Trophoblast cell (in vitro differentiated cells and primary cell): ENCODE results near the gene UNC119.
"Not testable (repeated sequence)": the region's sequence is repeated elsewhere in the genome, so short reads cannot be mapped to it uniquely, and the experiment has no call there.

Experiments
- DNase-seq, 2 donors: peaks; one replicate each; pipeline ENCODE4 v3.0.0-alpha.2; 2016
- H2AFZ ChIP-seq: 2 replicates; pipeline ENCODE4 v1.6.1; 2013; ENCODE audit warnings: low read length, moderate library complexity, mild to moderate bottlenecking; ENCODE audit not compliant: insufficient read depth, poor library complexity
- H2AK5ac ChIP-seq: 2 replicates; pipeline ENCODE4 v1.6.1; 2013; ENCODE audit warnings: mild to moderate bottlenecking, low read length
- H2BK120ac ChIP-seq: 2 replicates; pipeline ENCODE4 v1.6.1; 2013; ENCODE audit warnings: low read length, mild to moderate bottlenecking, moderate library complexity; ENCODE audit not compliant: insufficient read depth, poor library complexity
- H2BK12ac ChIP-seq: 2 replicates; pipeline ENCODE4 v1.6.1; 2013; ENCODE audit warnings: mild to moderate bottlenecking, low read length, moderate library complexity
- H2BK5ac ChIP-seq: 2 replicates; pipeline ENCODE4 v1.6.1; 2013; ENCODE audit warnings: low read length, low read depth, moderate library complexity, mild to moderate bottlenecking; ENCODE audit not compliant: poor library complexity
- H3K14ac ChIP-seq: 2 replicates; pipeline ENCODE4 v1.6.1; 2013; ENCODE audit warnings: mild to moderate bottlenecking, low read length
- H3K18ac ChIP-seq: 2 replicates; pipeline ENCODE4 v1.6.1; 2013; ENCODE audit warnings: mild to moderate bottlenecking, low read length
- H3K23ac ChIP-seq: 2 replicates; pipeline ENCODE4 v1.6.1; 2013; ENCODE audit warnings: low read length
- H3K27ac ChIP-seq: 2 replicates; pipeline ENCODE4 v1.5.1; 2013; ENCODE audit warnings: low read depth, mild to moderate bottlenecking, inconsistent platforms, low read length, moderate library complexity
- H3K27me3 ChIP-seq: 2 replicates; pipeline ENCODE4 v1.6.1; 2013; ENCODE audit warnings: inconsistent platforms, mild to moderate bottlenecking, low read length, moderate library complexity; ENCODE audit not compliant: insufficient read depth
- H3K36me3 ChIP-seq, 2 experiments: 1 replicate in 1 of 2; 2 replicates in 1 of 2; pipeline ENCODE4 v1.6.1; 2013; ENCODE audit warnings: low read length in 2 of 2, mild to moderate bottlenecking in 2 of 2, moderate library complexity in 1 of 2; ENCODE audit not compliant: insufficient read depth in 2 of 2, control insufficient read depth in 1 of 2
- H3K4ac ChIP-seq: 2 replicates; pipeline ENCODE4 v1.6.1; 2013; ENCODE audit warnings: low read depth, mild to moderate bottlenecking, low read length, moderate library complexity
- H3K4me1 ChIP-seq, 2 experiments: 1 replicate in 1 of 2; 2 replicates in 1 of 2; pipeline ENCODE4 v1.6.1; 2013; ENCODE audit warnings: low read length in 2 of 2, mild to moderate bottlenecking in 2 of 2, moderate library complexity in 1 of 2; ENCODE audit not compliant: insufficient read depth in 2 of 2, control insufficient read depth in 1 of 2
- H3K4me2 ChIP-seq: 2 replicates; pipeline ENCODE4 v1.6.1; 2013; ENCODE audit warnings: inconsistent platforms, mild to moderate bottlenecking, low read length, moderate library complexity
- H3K4me3 ChIP-seq: 2 replicates; pipeline ENCODE4 v1.5.1; 2013; ENCODE audit warnings: mild to moderate bottlenecking, low read depth, low read length, inconsistent platforms
- H3K79me1 ChIP-seq: one replicate; pipeline ENCODE4 v1.6.1; 2013; ENCODE audit warnings: low read length
- H3K79me2 ChIP-seq: 2 replicates; pipeline ENCODE4 v1.6.1; 2013; ENCODE audit warnings: low read length, mild to moderate bottlenecking; ENCODE audit not compliant: control insufficient read depth, insufficient read depth, poor library complexity
- H3K9ac ChIP-seq: 2 replicates; pipeline ENCODE4 v1.6.1; 2013; ENCODE audit warnings: mild to moderate bottlenecking, low read length
- H3K9me3 ChIP-seq: 2 replicates; pipeline ENCODE4 v1.6.1; 2013; ENCODE audit warnings: low read depth, mild to moderate bottlenecking, control low read depth, inconsistent platforms, low read length; ENCODE audit not compliant: insufficient read depth
- H4K12ac ChIP-seq: 2 replicates; pipeline ENCODE4 v1.6.1; 2013; ENCODE audit warnings: low read depth, mild to moderate bottlenecking, low read length, moderate library complexity
- H4K8ac ChIP-seq: 2 replicates; pipeline ENCODE4 v1.6.1; 2013; ENCODE audit warnings: low read depth, mild to moderate bottlenecking, low read length, moderate library complexity
- H4K91ac ChIP-seq: one replicate; pipeline ENCODE4 v1.6.1; 2013; ENCODE audit warnings: low read depth, mild to moderate bottlenecking, low read length, moderate library complexity
- WGBS: extraction: QIAGEN DNeasy Blood & Tissue Kit; methylation state at CpG from one replicate; pipeline ENCODE4 v1.1.7; 2013; ENCODE audit warnings: missing lambda C conversion rate; ENCODE audit not compliant: insufficient read length, insufficient coverage; ENCODE audit errors: extremely low coverage; 5-methylcytosine and 5-hydroxymethylcytosine counted together

Gene UNC119

DNA sequence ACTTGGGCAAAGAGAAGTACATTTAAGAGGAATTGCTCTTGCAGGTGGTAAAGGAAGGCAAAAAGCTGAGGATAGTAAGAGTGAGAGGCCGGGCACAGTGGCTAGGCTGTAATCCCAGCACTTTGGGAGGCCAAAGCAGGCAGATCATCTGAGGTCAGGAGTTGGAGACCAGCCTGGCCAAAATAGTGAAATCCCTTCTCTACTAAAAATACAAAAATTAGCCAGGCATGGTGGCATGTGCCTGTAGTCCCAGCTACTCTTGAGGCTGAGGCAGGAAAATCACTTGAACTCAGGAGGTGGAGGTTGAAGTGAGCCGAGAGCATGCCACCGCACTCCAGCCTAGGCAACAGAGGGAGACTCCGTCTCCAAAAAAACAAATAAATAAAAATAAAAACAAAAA lies 30.1 kb downstream of the UNC119 start:
- not testable (repeated sequence) for H2AK5ac ChIP-seq, H2AFZ ChIP-seq, DNase-seq, H3K27ac ChIP-seq, H3K36me3 ChIP-seq, H3K23ac ChIP-seq, H4K12ac ChIP-seq, H3K9ac ChIP-seq, H4K91ac ChIP-seq, H2BK120ac ChIP-seq, H3K4me2 ChIP-seq, H3K14ac ChIP-seq, H2BK12ac ChIP-seq, H3K79me1 ChIP-seq, H2BK5ac ChIP-seq, H3K27me3 ChIP-seq, H3K18ac ChIP-seq, H3K4ac ChIP-seq, H3K4me3 ChIP-seq, H3K9me3 ChIP-seq, H3K79me2 ChIP-seq, H4K8ac ChIP-seq
- peaks cover 9 to 11% of the 10 kb centered on the region in 2 experiments for H3K4me1 ChIP-seq
- WGBS: no CpG with 5 or more reads among the region's 4 CpGs

DNA sequence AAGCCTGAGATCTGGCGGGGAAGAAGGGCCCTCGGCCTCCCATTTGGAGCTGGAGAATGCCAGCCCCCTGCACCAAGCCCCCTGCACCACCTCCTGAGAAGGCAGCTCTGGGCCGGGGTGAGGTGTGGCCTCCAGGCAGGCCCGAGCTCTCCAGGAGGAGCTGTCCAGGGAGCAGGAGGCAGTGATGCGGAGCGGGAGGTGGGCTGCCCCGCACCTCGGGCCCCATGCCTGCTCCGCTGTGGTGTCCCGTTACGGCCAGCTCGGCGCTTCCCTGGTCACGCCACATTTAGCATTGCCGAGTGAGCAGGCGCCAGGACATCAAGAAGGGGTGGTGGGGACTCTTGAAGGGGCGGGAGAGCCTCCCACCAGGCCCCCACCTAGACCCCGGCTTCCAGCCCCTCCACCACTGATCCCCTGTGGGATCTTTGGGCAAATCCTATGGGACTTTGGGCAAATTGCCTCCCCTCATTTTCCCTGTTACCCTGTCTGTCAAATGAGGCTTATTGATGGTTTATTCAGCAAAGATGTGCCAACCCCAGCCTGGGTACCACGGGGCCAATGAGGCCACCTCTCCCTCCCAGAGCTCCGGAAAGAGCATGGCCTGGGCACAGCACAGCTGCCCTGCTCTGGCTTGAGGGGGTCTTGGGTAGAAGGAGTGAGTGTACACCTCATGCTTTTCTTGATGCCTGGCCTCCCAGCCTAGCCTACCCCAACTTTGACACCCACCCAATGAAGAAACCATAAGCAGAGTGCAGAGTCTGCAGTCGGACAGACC lies 30.9 kb downstream of the UNC119 start:
- no peak overlapping the region for H3K14ac ChIP-seq
- no peak overlapping the region for H3K9ac ChIP-seq
- H4K91ac ChIP-seq: no peak overlapping the region
- peaks cover 8 to 9% of the 10 kb centered on the region in 2 experiments for H3K4me1 ChIP-seq
- no peak for DNase-seq
- H4K12ac ChIP-seq: no peak overlapping the region
- no peaks in the 10 kb centered on the region for H3K9me3 ChIP-seq
- no CpG with 5 or more reads among the region's 21 CpGs for WGBS
- no peaks in the 10 kb centered on the region for H3K27me3 ChIP-seq
- no peak overlapping the region for H2AFZ ChIP-seq
- no peak overlapping the region for H2BK12ac ChIP-seq
- H3K36me3 ChIP-seq: no peaks in the 10 kb centered on the region
- H3K27ac ChIP-seq: no peak overlapping the region
- no peak overlapping the region for H2BK5ac ChIP-seq
- no peaks in the 10 kb centered on the region for H3K79me2 ChIP-seq
- no peak overlapping the region for H3K4me2 ChIP-seq
- H3K18ac ChIP-seq: no peak overlapping the region
- H3K79me1 ChIP-seq: no peaks in the 10 kb centered on the region
- H3K4ac ChIP-seq: no peak overlapping the region
- H2BK120ac ChIP-seq: no peak overlapping the region
- no peak overlapping the region for H3K4me3 ChIP-seq
- H4K8ac ChIP-seq: no peak overlapping the region
- H2AK5ac ChIP-seq: no peak overlapping the region
- H3K23ac ChIP-seq: no peak overlapping the region

DNA sequence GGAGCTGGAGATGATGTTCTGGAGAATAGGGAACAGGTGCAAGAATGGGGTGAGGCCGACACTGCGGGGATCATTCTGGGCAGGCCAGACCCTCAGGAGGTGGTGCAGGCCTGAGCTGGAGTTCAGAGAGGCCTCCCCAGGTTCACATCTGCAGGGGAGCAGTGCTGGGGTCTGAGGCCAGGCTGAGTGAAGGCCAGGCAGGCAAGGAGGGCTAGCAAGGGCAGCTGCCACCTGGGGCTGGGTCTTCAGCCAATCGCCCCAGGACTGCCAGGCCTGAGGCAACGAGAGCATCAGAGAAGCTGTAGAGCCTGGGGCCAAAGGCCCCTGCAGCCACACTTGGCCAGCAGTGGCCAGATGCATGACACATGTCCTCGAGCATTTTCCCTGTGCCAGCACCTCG lies 31.7 kb downstream of the UNC119 start:
- Histone ChIP-seq H2BK120ac (no peak overlapping the region), H3K36me3 (no peaks in the 10 kb centered on the region), H3K4me3 (no peak overlapping the region), H3K4ac (no peak overlapping the region), H2BK5ac (no peak overlapping the region), H3K4me1 (peaks cover 8 to 9% of the 10 kb centered on the region in 2 experiments), H3K9me3 (peaks cover 5% of the 10 kb centered on the region), H4K8ac (no peak overlapping the region), H2BK12ac (no peak overlapping the region), H3K4me2 (no peak overlapping the region), H3K79me1 (no peaks in the 10 kb centered on the region), H3K9ac (no peak overlapping the region), H4K12ac (no peak overlapping the region), H3K14ac (no peak overlapping the region), H3K18ac (no peak overlapping the region), H3K27me3 (no peaks in the 10 kb centered on the region), H3K79me2 (no peaks in the 10 kb centered on the region), H2AK5ac (no peak overlapping the region), H3K27ac (no peak overlapping the region), H2AFZ (no peak overlapping the region), H3K23ac (no peak overlapping the region), H4K91ac (no peak overlapping the region)
- no CpG with 5 or more reads among the region's 6 CpGs for WGBS
- no peak for DNase-seq

DNA sequence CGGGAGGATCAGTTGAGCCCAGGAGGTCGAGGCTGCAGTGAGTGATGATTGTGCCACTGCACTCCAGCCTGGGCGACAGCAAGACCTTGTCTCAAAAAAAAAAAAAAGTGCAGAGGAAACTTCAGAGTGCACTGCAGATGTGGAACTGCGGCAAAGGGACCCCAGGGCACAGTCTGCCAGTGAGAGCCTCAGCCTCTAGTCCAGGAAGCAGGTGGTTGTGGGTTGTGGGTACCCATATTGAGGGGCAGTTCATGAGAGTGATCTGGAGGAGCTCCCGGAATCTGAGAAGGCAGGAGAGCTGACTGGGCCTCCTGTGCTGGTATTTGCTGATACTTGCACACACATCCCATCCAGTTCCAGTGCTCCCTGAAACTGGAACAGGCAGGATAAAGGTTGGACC lies 33.2 kb downstream of the UNC119 start:
- H2BK12ac ChIP-seq: no peak overlapping the region
- no peaks in the 10 kb centered on the region for H3K79me2 ChIP-seq
- H4K8ac ChIP-seq: no peak overlapping the region
- no peak overlapping the region for H3K4me3 ChIP-seq
- no peak for DNase-seq
- no peak overlapping the region for H2AFZ ChIP-seq
- H3K14ac ChIP-seq: no peak overlapping the region
- H3K27me3 ChIP-seq: no peaks in the 10 kb centered on the region
- H3K9ac ChIP-seq: no peak overlapping the region
- no CpG with 5 or more reads among the region's 5 CpGs for WGBS
- H3K79me1 ChIP-seq: no peaks in the 10 kb centered on the region
- H2AK5ac ChIP-seq: no peak overlapping the region
- no peak overlapping the region for H4K12ac ChIP-seq
- H3K23ac ChIP-seq: no peak overlapping the region
- H3K9me3 ChIP-seq: peaks cover 10% of the 10 kb centered on the region
- H3K4me2 ChIP-seq: no peak overlapping the region
- H3K4ac ChIP-seq: no peak overlapping the region
- H3K36me3 ChIP-seq: no peaks in the 10 kb centered on the region
- no peak overlapping the region for H2BK5ac ChIP-seq
- H3K4me1 ChIP-seq: no peaks in the 10 kb centered on the region
- no peak overlapping the region for H3K18ac ChIP-seq
- no peak overlapping the region for H3K27ac ChIP-seq
- no peak overlapping the region for H2BK120ac ChIP-seq
- H4K91ac ChIP-seq: no peak overlapping the region
